ENCODE measurements around the gene CYP24A1. TPM values are rescaled to one million over a fixed set of nuclear protein-coding genes. Genes with fewer than 3 reads are reported as not detected.

CYP24A1 gene
- total RNA-seq, 1 donor from 2014 or later: not detected

- Mint-ChIP-seq H3K4me1 (ENCODE audit: low read depth, unreplicated experiment) (no peaks in the 10 kb centered on the region), H3K36me3 (ENCODE audit: unreplicated experiment) (no peaks in the 10 kb centered on the region), H3K27ac (ENCODE audit: unreplicated experiment) (no peak overlapping the region), H3K27me3 (ENCODE audit: unreplicated experiment) (no peaks in the 10 kb centered on the region), H3K4me3 (ENCODE audit: unreplicated experiment) (no peak overlapping the region), H3K9me3 (ENCODE audit: unreplicated experiment) (peaks cover 3% of the 10 kb centered on the region)
- TF ChIP-seq CTCF (IDR thresholded peaks at IDR 0.05; ENCODE audit: partially characterized antibody, unreplicated experiment): no peak
- DNase-seq: no peak
Observed at GRCh38 chr20:54161008-54161820, 12.6 kb downstream of the CYP24A1 start.

GRCh38 chr20:54160065-54161007 is 13.4 kb downstream of the CYP24A1 start:
- Mint-ChIP-seq H3K4me3 (ENCODE audit: unreplicated experiment) (no peak overlapping the region), H3K9me3 (ENCODE audit: unreplicated experiment) (peaks cover 3% of the 10 kb centered on the region), H3K27me3 (ENCODE audit: unreplicated experiment) (no peaks in the 10 kb centered on the region), H3K36me3 (ENCODE audit: unreplicated experiment) (no peaks in the 10 kb centered on the region), H3K4me1 (ENCODE audit: low read depth, unreplicated experiment) (no peaks in the 10 kb centered on the region), H3K27ac (ENCODE audit: unreplicated experiment) (no peak overlapping the region)
- no peak for DNase-seq
- no peak for TF ChIP-seq CTCF (IDR thresholded peaks at IDR 0.05; ENCODE audit: partially characterized antibody, unreplicated experiment)

GRCh38 chr20:54158856-54159418 is 14.8 kb downstream of the CYP24A1 start:
- DNase-seq: no peak
- TF ChIP-seq CTCF (IDR thresholded peaks at IDR 0.05; ENCODE audit: partially characterized antibody, unreplicated experiment): no peak
- H3K27me3 Mint-ChIP-seq (ENCODE audit: unreplicated experiment): no peaks in the 10 kb centered on the region
- no peaks in the 10 kb centered on the region for H3K4me1 Mint-ChIP-seq (ENCODE audit: low read depth, unreplicated experiment)
- H3K9me3 Mint-ChIP-seq (ENCODE audit: unreplicated experiment): peaks cover 3% of the 10 kb centered on the region
- H3K36me3 Mint-ChIP-seq (ENCODE audit: unreplicated experiment): no peaks in the 10 kb centered on the region
- no peak overlapping the region for H3K4me3 Mint-ChIP-seq (ENCODE audit: unreplicated experiment)
- H3K27ac Mint-ChIP-seq (ENCODE audit: unreplicated experiment): no peak overlapping the region

GRCh38 chr20:54158226-54158625 is 15.6 kb downstream of the CYP24A1 start:
- Mint-ChIP-seq H3K36me3 (ENCODE audit: unreplicated experiment) (no peaks in the 10 kb centered on the region), H3K27ac (ENCODE audit: unreplicated experiment) (no peak overlapping the region), H3K4me1 (ENCODE audit: low read depth, unreplicated experiment) (no peaks in the 10 kb centered on the region), H3K4me3 (ENCODE audit: unreplicated experiment) (no peak overlapping the region), H3K9me3 (ENCODE audit: unreplicated experiment) (peaks cover 3% of the 10 kb centered on the region), H3K27me3 (ENCODE audit: unreplicated experiment) (no peaks in the 10 kb centered on the region)
- TF ChIP-seq CTCF (IDR thresholded peaks at IDR 0.05; ENCODE audit: partially characterized antibody, unreplicated experiment): no peak
- no peak for DNase-seq

Data from glutamatergic neuron (in vitro differentiated cells).